ENCODE data around the gene CHST15. TPM values are rescaled to one million over a fixed set of nuclear protein-coding genes. Genes with fewer than 3 reads are reported as not detected.
A peak's percentile ranks its signal among the peaks of the same experiment; 100 is the strongest.

CHST15 gene
- total and polyA plus RNA-seq, 2 of the 13 experiments (the other 11 are each of a cell fraction or from before 2014, with no cell fraction given), result 1.4 to 94.7 TPM

- TF ChIP-seq KDM5B (CRISPR knock-in tag; IDR thresholded peaks at IDR 0.05; ENCODE audit: borderline replicate concordance), result peak; percentile 35; the same call in 1 of the 2 replicates
- TF ChIP-seq SAP130 (CRISPR knock-in tag; IDR thresholded peaks at IDR 0.05; ENCODE audit: low read depth), result peak; percentile 31; the same call in 1 of the 2 replicates
- TF ChIP-seq ZBTB39 (CRISPR knock-in tag; IDR thresholded peaks at IDR 0.05), result no peak
- TF ChIP-seq RXRA (CRISPR knock-in tag; IDR thresholded peaks at IDR 0.05), result 0 out of 2 replicates have a peak, but pooled peaks have one; percentile 19
Measured at GRCh38 chr10:124087672-124088634, 5.4 kb downstream of the CHST15 start (continued).

- peak; percentile 9; the same call in 1 of the 2 replicates for TF ChIP-seq RBFOX2 (IDR thresholded peaks at IDR 0.05; ENCODE audit: low read depth, low read length)
- TF ChIP-seq ZBTB33 (CRISPR knock-in tag; IDR thresholded peaks at IDR 0.05), result 0 out of 2 replicates have a peak, but pooled peaks have one; percentile 15
- peak; percentile 80 for TF ChIP-seq ZNF629 (CRISPR knock-in tag; conservative IDR thresholded peaks at IDR 0.05)
- TF ChIP-seq ZNF891 (CRISPR knock-in tag; IDR thresholded peaks at IDR 0.05), result no peak
- no peak for TF ChIP-seq SNAPC2 (CRISPR knock-in tag; IDR thresholded peaks at IDR 0.05)
- TF ChIP-seq ZNF572 (CRISPR knock-in tag; IDR thresholded peaks at IDR 0.05), result no peak
- TF ChIP-seq ZBTB38 (CRISPR knock-in tag; IDR thresholded peaks at IDR 0.05), result 0 out of 2 replicates have a peak, but pooled peaks have one; percentile 1
- no peak for DNase-seq (ENCODE audit: low spot score)
- H3K79me2 ChIP-seq (ENCODE audit: insufficient read depth, low read length), result peaks cover 100% of the 10 kb centered on the region
Measured at GRCh38 chr10:124086787-124087671, 6.4 kb downstream of the CHST15 start.

More at GRCh38 chr10:124086787-124087671, 6.4 kb downstream of the CHST15 start:
- Histone ChIP-seq H3K27ac (ENCODE audit: extremely low read length, insufficient read depth, low read length) (no peak overlapping the region), H2AFZ (ENCODE audit: low read length) (no peak overlapping the region), H3K4me3 (replicated peaks in 1 of 3; ENCODE audit: insufficient read depth in 1 of 3, low read depth in 2 of 3, low read length in 3 of 3) (peak overlapping the region in 1 of 3 experiments; percentile 7; a peak in 1 of 6 replicates), H3K27me3 (ENCODE audit: control insufficient read depth in 1 of 2, insufficient read depth in 2 of 2, low read length in 2 of 2) (no peaks in the 10 kb centered on the region), H3K9ac (ENCODE audit: insufficient read depth, low read depth, low read length) (0 out of 2 replicates have a peak overlapping the region, but pooled peaks have one; percentile 14), H3K9me3 (ENCODE audit: low read length) (no peaks in the 10 kb centered on the region), H3K4me2 (ENCODE audit: low read depth, low read length) (peak overlapping the region; percentile 49; the same call in 1 of the 2 replicates), H3K36me3 (replicated peaks in 1 of 2; ENCODE audit: control insufficient read depth in 1 of 2, insufficient read depth in 2 of 2, low read length in 2 of 2) (peaks cover 11 to 47% of the 10 kb centered on the region in 2 experiments), H3K4me1 (ENCODE audit: insufficient read depth, low read length) (peaks cover 75% of the 10 kb centered on the region), H4K20me1 (ENCODE audit: insufficient read depth, low read length) (peaks cover 98% of the 10 kb centered on the region)
- FAIRE-seq (no peak), ATAC-seq (no peak)
- intact Hi-C loops (cut with micrococcal nuclease; ENCODE audit: unreplicated experiment) (no loop called here), in situ Hi-C loops (cut with HindIII; ENCODE audit: extremely low pct_ligation_motif_present, low pct_unique_long_range_greater_than_20kb) (no loop called here)
- BruUV-seq (replicated peaks), result no TSS peak
- ChIA-PET POLR2A (interaction anchor here (4.9 kb wide), 1 partner anchor 38 kb away, joined by 20 read pairs; no protein-coding TSS in a partner anchor), CTCF (ENCODE audit: low intra/inter-chr PET ratio, low total read pairs) (no interaction called here)
- WGBS (ENCODE audit: low lambda C conversion rate), result 91% methylated on average over 18 of the region's 18 CpGs

Data from HepG2 (cell line).